Loucy (cell line): ENCODE data around the gene AGBL4.

ENCODE experiments used
- EZH2phosphoT487 ChIP-seq: fragments of 200-600 bp; IDR thresholded peaks from 2 replicates; pipeline ENCODE4 v1.6.1; 2018; ENCODE audit warnings: antibody characterized with exemption, mild to moderate bottlenecking, moderate library complexity, borderline replicate concordance
- TF ChIP-seq, protein P1 (sequence below): fragments of 200-600 bp; sonication (generic); conservative IDR thresholded peaks from 2 replicates; pipeline ENCODE4 v1.5.1; 2014; ENCODE audit warnings: mild to moderate bottlenecking, antibody characterized with exemption, low read length

DNA sequence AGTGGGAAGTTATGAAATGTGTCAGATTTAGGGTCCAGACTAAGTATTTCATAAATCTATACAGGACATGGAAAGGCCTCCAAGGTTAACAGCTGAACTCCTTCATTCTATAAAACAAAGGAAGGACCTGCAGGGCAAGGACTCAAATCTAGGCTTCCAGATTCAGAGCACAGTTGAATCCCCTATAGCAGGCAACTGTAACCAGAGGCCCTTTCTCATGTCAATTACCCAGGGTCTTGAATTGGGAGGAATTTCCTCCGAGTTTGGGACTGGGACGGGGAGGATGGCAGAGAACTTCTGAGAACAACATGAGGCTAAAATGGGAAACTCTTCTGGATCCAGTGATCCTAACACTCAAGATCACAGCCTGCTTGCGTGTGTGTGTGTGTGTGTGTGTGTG lies 1134.1 kb downstream of the AGBL4 start:
- TF ChIP-seq, protein P1, sequence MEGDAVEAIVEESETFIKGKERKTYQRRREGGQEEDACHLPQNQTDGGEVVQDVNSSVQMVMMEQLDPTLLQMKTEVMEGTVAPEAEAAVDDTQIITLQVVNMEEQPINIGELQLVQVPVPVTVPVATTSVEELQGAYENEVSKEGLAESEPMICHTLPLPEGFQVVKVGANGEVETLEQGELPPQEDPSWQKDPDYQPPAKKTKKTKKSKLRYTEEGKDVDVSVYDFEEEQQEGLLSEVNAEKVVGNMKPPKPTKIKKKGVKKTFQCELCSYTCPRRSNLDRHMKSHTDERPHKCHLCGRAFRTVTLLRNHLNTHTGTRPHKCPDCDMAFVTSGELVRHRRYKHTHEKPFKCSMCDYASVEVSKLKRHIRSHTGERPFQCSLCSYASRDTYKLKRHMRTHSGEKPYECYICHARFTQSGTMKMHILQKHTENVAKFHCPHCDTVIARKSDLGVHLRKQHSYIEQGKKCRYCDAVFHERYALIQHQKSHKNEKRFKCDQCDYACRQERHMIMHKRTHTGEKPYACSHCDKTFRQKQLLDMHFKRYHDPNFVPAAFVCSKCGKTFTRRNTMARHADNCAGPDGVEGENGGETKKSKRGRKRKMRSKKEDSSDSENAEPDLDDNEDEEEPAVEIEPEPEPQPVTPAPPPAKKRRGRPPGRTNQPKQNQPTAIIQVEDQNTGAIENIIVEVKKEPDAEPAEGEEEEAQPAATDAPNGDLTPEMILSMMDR: no peak
- no peak for TF ChIP-seq EZH2phosphoT487
